GM10266 (cell line): ENCODE data around the gene NR3C2.

Experiments
- DNase-seq: peaks from one replicate; pipeline ENCODE4 v3.0.0; 2012; ENCODE audit errors: extremely low spot score
- CTCF ChIP-seq: IDR thresholded peaks from 2 replicates; pipeline ENCODE4 v1.5.1; 2012; ENCODE audit warnings: mild to moderate bottlenecking, low read depth; ENCODE audit not compliant: control insufficient read depth, insufficient read depth; ENCODE audit errors: missing control alignments

NR3C2 gene

GRCh38 chr4:148041606-148042329, 400.4 kb downstream of the NR3C2 start:
- no peak for DNase-seq
- no peak for TF ChIP-seq CTCF

DNA sequence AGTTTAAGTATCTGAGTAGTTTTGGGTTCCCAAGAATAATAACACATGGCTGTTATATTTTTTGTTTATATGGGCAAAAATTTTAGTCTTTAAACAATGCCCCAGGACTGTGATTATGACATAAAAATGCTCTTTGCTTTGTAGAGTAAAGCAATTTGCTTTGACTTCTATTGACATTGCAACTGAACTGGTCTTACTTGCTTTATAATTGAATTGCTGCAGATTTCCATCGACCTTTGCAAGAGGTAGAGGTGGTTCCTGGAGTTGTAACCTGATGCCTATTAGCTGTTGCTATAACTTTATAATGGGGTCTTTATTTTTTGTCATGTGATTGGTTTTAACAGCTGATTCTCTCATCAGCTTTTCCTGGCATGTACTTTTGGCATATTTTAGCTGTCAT, 407.4 kb downstream of the NR3C2 start:
- no peak for TF ChIP-seq CTCF
- DNase-seq = no peak

GRCh38 chr4:148030193-148030873, 411.9 kb downstream of the NR3C2 start:
- no peak for TF ChIP-seq CTCF
- no peak for DNase-seq

- DNase-seq = no peak
- TF ChIP-seq CTCF = no peak
These were observed 412.4 kb downstream of the NR3C2 start for GRCh38 chr4:148029781-148030180.
